ENCODE measurements around the gene CEP85. TPM values are rescaled to one million over a fixed set of nuclear protein-coding genes. Genes with fewer than 3 reads are reported as not detected.
A peak's percentile ranks its signal among the peaks of the same experiment; 100 is the strongest.

CEP85 gene
- total and polyA plus RNA-seq, 4 donors, result 2.6 to 14.6 (median 5.3) TPM

GRCh38 chr1:26279456-26280332, 45.7 kb downstream of the CEP85 start, which contains the start of gene SH3BGRL3:
Gene SH3BGRL3, plus strand, starts transcription at chr1:26280086. Its CDS starts 70 bp downstream, at chr1:26280156.
- Histone ChIP-seq H3K36me3 (ENCODE audit: control insufficient read depth in 4 of 4, insufficient read depth in 3 of 4, low read depth in 1 of 4, low read length in 3 of 4) (no peaks in the 10 kb centered on the region), H3K4me1 (ENCODE audit: control insufficient read depth in 4 of 4, insufficient read depth in 4 of 4, low read length in 3 of 4) (peaks cover 17 to 57% (median 33%) of the 10 kb centered on the region in 4 donors)

GRCh38 chr1:26280333-26281042, 46.5 kb downstream of the CEP85 start:
- H3K4me3 ChIP-seq (ENCODE audit: low read depth in 1 of 3, low read length in 3 of 3), result peak overlapping the region; percentile 60 to 89 (median 78)
- H3K9ac ChIP-seq (ENCODE audit: low read depth in 1 of 2, low read length in 2 of 2), result peak overlapping the region in 1 of 2 donors; percentile 42
- peaks cover 17 to 54% (median 33%) of the 10 kb centered on the region in 4 donors for H3K4me1 ChIP-seq (ENCODE audit: control insufficient read depth in 4 of 4, insufficient read depth in 4 of 4, low read length in 3 of 4)
- no peak for TF ChIP-seq HNF4G (IDR thresholded peaks at IDR 0.05)
- TF ChIP-seq RXRA (IDR thresholded peaks at IDR 0.05), result no peak
- no peak for TF ChIP-seq JUND (IDR thresholded peaks at IDR 0.05)
- no peak for TF ChIP-seq TAF1 (conservative IDR thresholded peaks at IDR 0.05)
- no peak for TF ChIP-seq SP1 (IDR thresholded peaks at IDR 0.05)
- TF ChIP-seq ATF3 (IDR thresholded peaks at IDR 0.05), result no peak
- TF ChIP-seq HNF4A (conservative IDR thresholded peaks at IDR 0.05), result no peak
- TF ChIP-seq MAX (IDR thresholded peaks at IDR 0.05), result no peak
- no peak for TF ChIP-seq EGR1 (IDR thresholded peaks at IDR 0.05; ENCODE audit: low read depth in 2 of 2)
- no peak for TF ChIP-seq REST (IDR thresholded peaks at IDR 0.05)
- TF ChIP-seq FOXA1 (IDR thresholded peaks at IDR 0.05), result no peak
- no peak for TF ChIP-seq FOXA2 (IDR thresholded peaks at IDR 0.05)
- no peaks in the 10 kb centered on the region for H3K9me3 ChIP-seq (ENCODE audit: control insufficient read depth in 4 of 4, low read length in 3 of 4)
- WGBS, result 32% methylated on average over 20 of the region's 20 CpGs
- H3K36me3 ChIP-seq (ENCODE audit: control insufficient read depth in 4 of 4, insufficient read depth in 3 of 4, low read depth in 1 of 4, low read length in 3 of 4), result no peaks in the 10 kb centered on the region
- H3K27me3 ChIP-seq (ENCODE audit: control insufficient read depth in 4 of 4, insufficient read depth in 4 of 4, low read length in 3 of 4), result no peaks in the 10 kb centered on the region
- DNase-seq (ENCODE audit: low spot score), result peak; percentile 43
- peak overlapping the region; percentile 86 to 96 for H3K27ac ChIP-seq (ENCODE audit: low read depth in 1 of 2, low read length in 2 of 2)

More at GRCh38 chr1:26279456-26280332, 45.7 kb downstream of the CEP85 start, which contains the start of gene SH3BGRL3:
- H3K9me3 ChIP-seq (ENCODE audit: control insufficient read depth in 4 of 4, low read length in 3 of 4), result no peaks in the 10 kb centered on the region
- DNase-seq (ENCODE audit: low spot score), result peak; percentile 84
- no peaks in the 10 kb centered on the region for H3K27me3 ChIP-seq (ENCODE audit: control insufficient read depth in 4 of 4, insufficient read depth in 4 of 4, low read length in 3 of 4)
- H3K9ac ChIP-seq (ENCODE audit: low read depth in 1 of 2, low read length in 2 of 2), result peak within 1 kb of the TSS; percentile 42 to 61
- WGBS, result 3% methylated on average over 66 of the region's 66 CpGs
- H3K4me3 ChIP-seq (ENCODE audit: low read depth in 1 of 3, low read length in 3 of 3), result peak within 1 kb of the TSS; percentile 60 to 89 (median 78)
- peak within 1 kb of the TSS; percentile 86 to 96 for H3K27ac ChIP-seq (ENCODE audit: low read depth in 1 of 2, low read length in 2 of 2)
- no peak for TF ChIP-seq RXRA (IDR thresholded peaks at IDR 0.05)
- TF ChIP-seq YY1 (IDR thresholded peaks at IDR 0.05), result peak; percentile 14
- peak; percentile 65 for TF ChIP-seq SP1 (IDR thresholded peaks at IDR 0.05)
- TF ChIP-seq GABPA (IDR thresholded peaks at IDR 0.05 in 1 of 2, conservative IDR thresholded peaks at IDR 0.05 in 1 of 2), result peak in 1 of 2 donors; percentile 66
- no peak for TF ChIP-seq HNF4G (IDR thresholded peaks at IDR 0.05)
- TF ChIP-seq NR2F2 (IDR thresholded peaks at IDR 0.05), result no peak
- TF ChIP-seq RAD21 (IDR thresholded peaks at IDR 0.05), result peak; percentile 10 to 25
- TF ChIP-seq JUND (IDR thresholded peaks at IDR 0.05), result no peak
- no peak for TF ChIP-seq FOXA1 (IDR thresholded peaks at IDR 0.05)
- peak; percentile 8 for TF ChIP-seq CTCF (IDR thresholded peaks at IDR 0.05; ENCODE audit: low read depth, low read length, missing input control)
- no peak for TF ChIP-seq ATF3 (IDR thresholded peaks at IDR 0.05)
